Ovary (tissue), 10 donors: Measurements from ENCODE around the gene RBM28. TPM values are rescaled to one million over a fixed set of nuclear protein-coding genes. Genes with fewer than 3 reads are reported as not detected.

Experiments used
- DNase-seq, 5 donors: peaks; one replicate each; pipeline ENCODE4 v3.0.0-alpha.2; 2019 to 2020
- H3K27ac ChIP-seq, 2 donors: fragments of 200-600 bp; one replicate each; pipeline versions ENCODE4 v1.5.1 to v1.8.0; 2019 to 2022
- H3K27me3 ChIP-seq: fragments of 200-600 bp; one replicate; pipeline ENCODE4 v1.8.0; 2022
- H3K36me3 ChIP-seq: fragments of 200-600 bp; sonication (generic); one replicate; pipeline ENCODE4 v1.5.1; 2019
- H3K4me1 ChIP-seq: one replicate; pipeline ENCODE4 v1.8.1; 2013; ENCODE audit warnings: mild to moderate bottlenecking, moderate library complexity; ENCODE audit not compliant: insufficient read depth
- H3K4me3 ChIP-seq: fragments of 200-600 bp; sonication (generic); one replicate; pipeline ENCODE4 v1.5.1; 2017
- H3K9me3 ChIP-seq, 2 donors: fragments of 200-600 bp in 1 of 2; sonication (generic) in 1 of 2; one replicate each; pipeline versions ENCODE4 v1.5.1 to v1.8.1; 2013 to 2019; ENCODE audit warnings: mild to moderate bottlenecking in 1 of 2, moderate library complexity in 1 of 2
- CTCF ChIP-seq, 3 donors: fragments of 450-650 bp in 2 of 3; fragments of 200-600 bp in 1 of 3; IDR thresholded peaks; one replicate each; pipeline versions ENCODE4 v1.5.1 to v1.8.0; 2016 to 2022; ENCODE audit warnings: antibody characterized with exemption in 3 of 3, mild to moderate bottlenecking in 1 of 3
- EP300 ChIP-seq: sonication (generic); formaldehyde crosslinking; IDR thresholded peaks from one replicate; pipeline ENCODE4 v1.6.1; 2017; ENCODE audit warnings: antibody characterized with exemption
- POLR2A ChIP-seq: fragments of 450-650 bp; IDR thresholded peaks from one replicate; pipeline ENCODE4 v1.6.1; 2017; ENCODE audit warnings: antibody characterized with exemption, mild to moderate bottlenecking, moderate library complexity
- WGBS, 3 donors: extraction: QIAGEN DNeasy Blood & Tissue Kit in 1 of 3; methylation state at CpG; one replicate each; pipeline versions ENCODE4 v1.1.5 to v1.1.7; 2013 to 2017; 5-methylcytosine and 5-hydroxymethylcytosine counted together
- intact Hi-C, 4 donors: fragments of 100-400 bp; cut with DNase I; formaldehyde crosslinking; loops; one replicate each; pipeline versions ENCODE4 v1.11.0 to v1.15.1; 2022 to 2023
- long read RNA-seq, 3 donors: library from polyadenylated mRNA in 2 of 3; unstranded in 2 of 3; transcript quantifications; one replicate each; pipeline ENCODE4 v2.0.0 and lab custom pipeline, GENCODE V29; 2021 to 2026
- polyA plus RNA-seq, 2 donors: library from polyadenylated mRNA; stranded (reverse); fragments of 200-250 nt in 1 of 2; fragments of 350-450 nt in 1 of 2; fragmentation: Illumina TruSeq in 1 of 2; extraction: RNeasy Lipid Tissue Mini Kit (QIAGEN cat#74804) in 1 of 2; gene quantifications; one replicate each; pipeline ENCODE4 v1.2.3, GENCODE V29; 2013 to 2014
- total RNA-seq, 7 donors: library from RNA; depleted of rRNA in 2 of 7; stranded (reverse); fragments of >200 nt in 2 of 7; fragmentation: NEBNext Ultra II Directional in 3 of 7; extraction: Animal tissue kit (Norgen Biotek cat#: 25700) in 3 of 7; gene quantifications; one replicate each; pipeline versions ENCODE4 v1.1.0 to v1.2.4, GENCODE V29; 2016 to 2023
- donor health status: DM: no; HTN: no; CAD: no; lungs with moderate emphysema.
- donor health status: DM: no; HTN: no; CAD: no.
- donor health status: Bipolar disorder and iron deficiency.
- donor health status: DM: yes; HTN: yes; CAD: no.
- donor health status: DM: no; HTN: no; CAD: no.
- donor health status: DM: yes; HTN: yes; CAD: no.

The RBM28 gene
- 10 to 100 TPM; 18.5 to 50.8 (median 35.1) TPM for total RNA-seq
- 10 to 100 TPM; 13.6 to 28.7 TPM for polyA plus RNA-seq
- long read RNA-seq, donor 1, full-length matches to known transcripts, result 14 of 44 reads
- long read RNA-seq, donor 1, partial matches to known transcripts, result 15 of 44 reads
- long read RNA-seq, donor 1, other reads (novel, unspliced or antisense), result 15 of 44 reads
- long read RNA-seq, donor 2, full-length matches to known transcripts, result 5 of 18 reads
- long read RNA-seq, donor 2, partial matches to known transcripts, result 13 of 18 reads
- long read RNA-seq, donor 2, other reads (novel, unspliced or antisense), result 0 of 18 reads
- long read RNA-seq, donor 3, full-length matches to known transcripts, result 15 of 26 reads
- long read RNA-seq, donor 3, partial matches to known transcripts, result 1 of 26 reads
- long read RNA-seq, donor 3, other reads (novel, unspliced or antisense), result 10 of 26 reads

DNA sequence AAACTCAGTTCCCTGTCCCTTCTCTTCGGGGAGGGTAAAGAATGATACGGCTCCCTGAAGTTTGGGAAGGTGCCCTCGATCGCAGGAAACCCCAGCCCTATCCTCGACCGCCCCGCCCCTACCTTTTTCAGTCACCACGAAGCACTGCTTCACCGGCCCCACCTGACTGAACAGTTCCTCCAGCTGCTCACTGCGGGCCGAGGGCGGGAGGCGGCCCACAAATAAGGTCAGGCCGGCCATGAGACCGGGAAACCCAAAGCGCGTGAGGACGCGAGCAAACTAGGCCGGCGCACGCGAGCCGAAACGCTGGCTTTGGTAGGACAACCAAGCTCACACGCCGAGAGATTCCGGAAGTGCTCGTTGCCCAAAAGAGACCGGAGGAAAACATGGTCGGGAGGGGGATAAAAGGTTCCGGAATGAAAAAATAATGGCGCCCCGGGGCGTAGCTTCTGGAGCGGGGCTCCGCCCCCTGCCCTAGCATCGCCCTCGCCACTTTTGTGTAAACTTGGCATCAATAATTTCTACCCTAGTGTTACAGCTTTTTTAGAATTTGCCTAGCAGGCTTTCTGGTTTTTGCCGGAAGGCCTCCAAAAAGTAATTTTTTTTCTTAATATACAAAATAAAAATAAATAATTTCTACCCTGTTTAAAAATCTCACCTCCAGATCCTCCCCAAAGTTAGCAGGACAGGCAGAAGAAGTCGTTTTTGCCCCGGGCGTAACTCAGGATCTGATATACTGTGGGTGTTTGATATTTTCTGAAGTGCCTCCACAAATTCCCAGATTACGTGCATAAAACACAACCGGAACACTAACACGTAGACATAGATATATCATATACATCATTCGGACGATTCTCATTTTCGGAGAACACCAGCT is at the start of gene RBM28:
Gene RBM28 (minus strand): TSS at position 355 of the 877 bp plus-strand sequence. CDS start 115 bp downstream, at position 240.
- H3K4me1 ChIP-seq, result peaks cover 7% of the 10 kb centered on the region
- H3K27me3 ChIP-seq, result no peaks in the 10 kb centered on the region
- peak; percentile 76 to 88 (median 81) for DNase-seq
- 10 to 12% (median 11%) methylated on average over 49 of the region's 49 CpGs for WGBS, 3 donors
- H3K36me3 ChIP-seq, result no peaks in the 10 kb centered on the region
- H3K27ac ChIP-seq, result peak within 1 kb of the TSS; percentile 47 to 49
- H3K9me3 ChIP-seq, result no peaks in the 10 kb centered on the region
- H3K4me3 ChIP-seq, result peak within 1 kb of the TSS; percentile 86
- intact Hi-C loops, result no loop called here
- TF ChIP-seq POLR2A (peak; percentile 30), EP300 (no peak)

DNA sequence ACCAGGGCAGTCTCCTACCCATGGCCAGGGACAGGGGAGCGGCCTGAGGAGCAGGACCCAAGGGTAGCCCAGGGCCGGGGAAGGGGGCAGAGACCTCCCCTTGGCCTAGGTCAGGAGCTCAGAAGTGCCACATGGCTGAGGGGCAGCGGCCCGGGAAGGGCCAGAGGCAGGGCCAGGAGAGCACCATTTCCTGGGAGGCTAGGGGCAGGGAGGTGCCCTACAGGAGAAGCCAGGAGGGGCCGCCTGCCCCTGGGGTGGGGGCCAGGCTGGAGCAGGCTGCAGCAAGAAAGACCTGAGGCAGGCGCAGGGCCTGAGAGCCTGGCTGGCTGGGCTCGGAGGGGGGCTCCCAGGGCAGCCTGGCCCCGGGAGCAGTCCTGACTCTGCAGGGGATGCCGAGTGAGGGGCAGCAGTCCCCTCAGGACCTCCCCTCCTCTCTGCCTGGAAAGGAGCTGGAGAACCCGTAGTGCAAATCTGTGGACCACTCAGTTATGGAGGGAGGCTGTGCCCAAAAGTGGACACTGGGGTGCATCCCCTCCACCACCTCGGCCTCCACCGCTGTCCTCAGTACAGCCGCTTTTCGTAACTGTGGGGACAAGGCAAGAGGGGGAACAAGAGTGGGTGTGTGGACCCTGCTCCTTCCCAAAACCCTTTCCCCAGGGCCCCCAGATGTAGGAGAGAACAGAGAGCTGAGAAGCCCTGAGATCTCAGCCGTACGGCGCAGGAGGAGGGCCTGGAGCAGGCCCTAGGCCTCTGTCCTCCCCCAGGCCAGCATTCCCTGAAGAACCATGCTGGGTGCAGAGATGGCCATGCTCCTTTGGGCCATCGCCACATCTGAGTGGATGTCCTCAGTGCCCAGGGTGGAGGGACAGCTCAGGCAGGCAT is 49.0 kb upstream of the RBM28 start:
- TF ChIP-seq POLR2A (no peak), EP300 (no peak), CTCF (IDR thresholded peaks at IDR 0.05) (no peak)
- intact Hi-C loops, result no loop called here
- no peaks in the 10 kb centered on the region for H3K9me3 ChIP-seq
- H3K4me1 ChIP-seq, result no peaks in the 10 kb centered on the region
- no peak overlapping the region for H3K4me3 ChIP-seq
- no peak overlapping the region for H3K27ac ChIP-seq
- WGBS, 3 donors, result 86 to 90% (median 89%) methylated on average over 17 to 18 of the region's 18 CpGs
- H3K36me3 ChIP-seq, result no peaks in the 10 kb centered on the region
- DNase-seq, result no peak
- no peaks in the 10 kb centered on the region for H3K27me3 ChIP-seq

DNA sequence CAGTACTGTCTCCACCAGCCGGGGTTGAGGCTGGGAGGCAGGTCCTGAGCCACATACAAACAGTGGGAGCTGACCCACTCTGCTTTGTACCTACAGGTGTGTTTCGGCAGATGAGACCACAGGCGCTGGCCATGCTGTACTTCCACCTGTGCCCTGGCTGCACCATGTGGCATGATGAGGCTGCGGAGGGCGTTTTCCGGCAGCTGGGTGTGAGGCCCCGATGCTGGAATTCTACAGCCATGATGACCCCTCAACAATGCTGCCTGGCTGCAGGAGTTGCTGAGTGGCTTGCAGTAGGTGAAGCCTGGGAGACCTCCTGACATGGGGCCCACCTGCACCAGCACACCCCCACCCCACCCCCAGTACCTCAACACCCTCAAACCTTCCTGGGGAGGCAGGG is 48.1 kb upstream of the RBM28 start:
- no peaks in the 10 kb centered on the region for H3K36me3 ChIP-seq
- DNase-seq, result no peak

More for the DNA sequence above, 48.1 kb upstream of the RBM28 start:
- Histone ChIP-seq H3K9me3 (no peaks in the 10 kb centered on the region), H3K4me3 (no peak overlapping the region), H3K27ac (no peak overlapping the region), H3K27me3 (no peaks in the 10 kb centered on the region), H3K4me1 (no peaks in the 10 kb centered on the region)
- WGBS, 3 donors, result 82 to 89% (median 85%) methylated on average over 7 of the region's 7 CpGs
- TF ChIP-seq CTCF (IDR thresholded peaks at IDR 0.05) (no peak), EP300 (no peak), POLR2A (no peak)
- intact Hi-C loops, result no loop called here
